Psoas muscle (tissue), 8 donors: ENCODE data around the gene CXorf51A. TPM values are rescaled to one million over a fixed set of nuclear protein-coding genes. Genes with fewer than 3 reads are reported as not detected.
"Not testable (repeated sequence)": the region's sequence is repeated elsewhere in the genome, so short reads cannot be mapped to it uniquely, and the experiment has no call there.

Experiments used
- ATAC-seq, 4 donors: fragments of 200-7000 bp; cut with Tn5 transposase; one replicate each; pipeline ENCODE4 v1.9.1; 2020; ENCODE audit warnings: moderate library complexity in 3 of 4, mild to moderate bottlenecking in 2 of 4
- DNase-seq, 2 donors: peaks; one replicate each; pipeline ENCODE4 v3.0.0-alpha.2; 2020
- H3K27ac ChIP-seq: fragments of 200-600 bp; one replicate; pipeline ENCODE4 v1.8.0; 2022
- H3K27me3 ChIP-seq, 3 donors: fragments of 200-600 bp in 1 of 3; one replicate each; pipeline versions ENCODE4 v1.6.1 to v1.8.0; 2013 to 2022; ENCODE audit warnings: low read length in 2 of 3, mild to moderate bottlenecking in 2 of 3, moderate library complexity in 1 of 3; ENCODE audit not compliant: insufficient read depth in 3 of 3
- H3K36me3 ChIP-seq, 2 donors: fragments of 200-600 bp in 1 of 2; one replicate each; pipeline versions ENCODE4 v1.6.1 to v1.8.0; 2013 to 2022; ENCODE audit warnings: low read depth in 1 of 2, mild to moderate bottlenecking in 1 of 2, moderate library complexity in 1 of 2; ENCODE audit not compliant: insufficient read depth in 1 of 2
- H3K4me1 ChIP-seq: fragments of 200-600 bp; one replicate; pipeline ENCODE4 v1.8.0; 2022
- H3K4me3 ChIP-seq: fragments of 200-600 bp; one replicate; pipeline ENCODE4 v1.8.0; 2022; ENCODE audit warnings: mild to moderate bottlenecking
- H3K9me3 ChIP-seq: fragments of 200-600 bp; one replicate; pipeline ENCODE4 v1.8.0; 2022
- CTCF ChIP-seq: fragments of 200-600 bp; IDR thresholded peaks from one replicate; pipeline ENCODE4 v1.8.0; 2022; ENCODE audit warnings: antibody characterized with exemption
- WGBS, 3 donors: extraction: QIAGEN DNeasy Blood & Tissue Kit; methylation state at CpG; one replicate each; pipeline versions ENCODE4 v1.1.6 to v1.1.7; 2013; 5-methylcytosine and 5-hydroxymethylcytosine counted together
- intact Hi-C, 2 donors: fragments of 100-400 bp; cut with DNase I; formaldehyde crosslinking; loops; one replicate each; pipeline versions ENCODE4 v1.11.0 to v1.14.2; 2022
- long read RNA-seq, 2 donors: library from polyadenylated mRNA; unstranded; transcript quantifications; one replicate each; pipeline ENCODE4 v2.0.0, GENCODE V29; 2021
- polyA plus RNA-seq, 3 donors: library from polyadenylated mRNA; stranded (reverse); fragments of 200-250 nt; gene quantifications; one replicate each; pipeline ENCODE4 v1.2.3, GENCODE V29; 2013
- total RNA-seq, 4 donors: library from RNA; stranded (reverse); fragmentation: NEBNext Ultra II Directional in 2 of 4; extraction: Animal tissue kit (Norgen Biotek cat#: 25700) in 2 of 4; gene quantifications; one replicate each; pipeline versions ENCODE4 v1.2.1 to v1.2.4, GENCODE V29; 2021 to 2023
- donor health status: healthy with polysubstance abuse.
- donor health status: DM: no; HTN: no; CAD: no; lungs with moderate emphysema.
- donor health status: Bipolar disorder and iron deficiency.
- donor health status: healthy.
- donor health status: DM: yes; HTN: yes; CAD: no.
- donor health status: DM: no; HTN: no; CAD: no.
- donor health status: DM: no; HTN: no; CAD: no.
- donor health status: DM: yes; HTN: yes; CAD: no.

CXorf51A gene
- not detected for total RNA-seq
- polyA plus RNA-seq = not detected
- long read RNA-seq, donor 1 = 0 reads
- long read RNA-seq, donor 2 = 0 reads

GRCh38 chrX:146814644-146815043, at the start of gene CXorf51A:
CXorf51A (minus strand) TSS chrX:146814744; CDS start chrX:146814723, 21 bp downstream.
- H3K4me1 ChIP-seq, ATAC-seq, H3K27me3 ChIP-seq, H3K4me3 ChIP-seq, intact Hi-C loops, H3K36me3 ChIP-seq, H3K27ac ChIP-seq, DNase-seq, H3K9me3 ChIP-seq: not testable (repeated sequence)
- no CpG with 5 or more reads among the region's 3 CpGs for WGBS, 3 donors

- DNase-seq (no peak), ATAC-seq (no peak)
- 2 to 50% (median 38%) methylated on average over 1 of the region's 1 CpG for WGBS, 3 donors
- H3K27ac ChIP-seq = no peak overlapping the region
- H3K27me3 ChIP-seq = no peaks in the 10 kb centered on the region
- H3K4me1 ChIP-seq = no peaks in the 10 kb centered on the region
- no peak overlapping the region for H3K4me3 ChIP-seq
- no peak for TF ChIP-seq CTCF
- no peaks in the 10 kb centered on the region for H3K9me3 ChIP-seq
- intact Hi-C loops = no loop called here
- H3K36me3 ChIP-seq = no peaks in the 10 kb centered on the region
Measured at GRCh38 chrX:146863566-146863965, 49.0 kb upstream of the CXorf51A start.

GRCh38 chrX:146854281-146854680, 39.7 kb upstream of the CXorf51A start:
- no peak overlapping the region for H3K4me3 ChIP-seq
- WGBS, 3 donors = 36 to 51% (median 47%) methylated on average over 2 of the region's 2 CpGs
- intact Hi-C loops = loop anchor here in 1 of 2 donors (5.0 kb wide), 1 partner anchor 143 kb away; no protein-coding TSS in a partner anchor
- no peak for TF ChIP-seq CTCF
- H3K4me1 ChIP-seq = no peaks in the 10 kb centered on the region
- H3K9me3 ChIP-seq = no peaks in the 10 kb centered on the region
- no peaks in the 10 kb centered on the region for H3K27me3 ChIP-seq
- DNase-seq (no peak), ATAC-seq (no peak)
- H3K27ac ChIP-seq = no peak overlapping the region
- no peaks in the 10 kb centered on the region for H3K36me3 ChIP-seq

- no peaks in the 10 kb centered on the region for H3K27me3 ChIP-seq
- no peaks in the 10 kb centered on the region for H3K9me3 ChIP-seq
- WGBS, 3 donors = 77 to 86% (median 85%) methylated on average over 4 of the region's 4 CpGs
- H3K27ac ChIP-seq = no peak overlapping the region
- no peak for ATAC-seq
- no peaks in the 10 kb centered on the region for H3K36me3 ChIP-seq
- no peak for TF ChIP-seq CTCF
- no peaks in the 10 kb centered on the region for H3K4me1 ChIP-seq
- no peak overlapping the region for H3K4me3 ChIP-seq
- DNase-seq = no peak
- intact Hi-C loops = no loop called here
Measured at GRCh38 chrX:146831994-146832393, 17.4 kb upstream of the CXorf51A start.

- intact Hi-C loops, H3K4me1 ChIP-seq, ATAC-seq, H3K27me3 ChIP-seq, H3K9me3 ChIP-seq, H3K4me3 ChIP-seq, DNase-seq, H3K36me3 ChIP-seq, H3K27ac ChIP-seq: not testable (repeated sequence)
- WGBS, 3 donors = no CpG with 5 or more reads among the region's 3 CpGs
Measured at GRCh38 chrX:146809471-146809870, 5.1 kb downstream of the CXorf51A start, which contains the start of gene CXorf51B. CXorf51B (plus strand) TSS chrX:146809771; CDS start chrX:146809792, 21 bp downstream.

Other genes with a start within 250 kb of the CXorf51A start
- gene CXorf51B, start 5.0 kb downstream of the CXorf51A start, total RNA-seq = not detected
- gene CXorf51B, start 5.0 kb downstream of the CXorf51A start, polyA plus RNA-seq = not detected